ENCODE data around the gene NKAIN1.

The NKAIN1 gene

DNA sequence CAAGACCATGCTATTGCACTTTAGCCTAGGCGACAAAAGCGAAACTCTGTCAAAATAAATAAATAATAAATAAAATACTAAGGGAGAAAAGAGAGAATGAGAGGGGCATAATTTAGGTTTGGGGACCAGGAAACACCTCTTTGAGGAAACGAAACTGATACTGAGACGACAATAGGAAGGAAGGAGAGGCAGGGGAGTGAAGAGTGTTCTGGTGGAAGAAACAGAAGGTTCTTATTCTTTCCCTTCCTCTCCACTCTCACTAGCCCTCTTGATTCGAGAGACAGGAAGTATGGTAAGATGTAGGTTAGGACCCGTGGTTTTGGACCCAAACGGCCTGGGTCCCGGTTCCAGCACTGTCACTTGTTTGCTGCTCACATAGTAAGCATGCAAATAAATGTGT, 1.6 kb upstream of the NKAIN1 start:
- Histone ChIP-seq H3K4me3 (IDR thresholded peaks at IDR 0.05; ENCODE audit: insufficient read depth, low read depth, low read length) (no peak overlapping the region), H4K20me1 (ENCODE audit: insufficient read depth) (no peaks in the 10 kb centered on the region), H3K4me2 (no peak overlapping the region), H2AFZ (ENCODE audit: low read depth) (no peak overlapping the region), H3K79me2 (ENCODE audit: insufficient read depth, low read depth) (no peaks in the 10 kb centered on the region), H3K27me3 (ENCODE audit: insufficient read depth, low read depth) (no peaks in the 10 kb centered on the region), H3K27ac (no peak overlapping the region), H3K36me3 (ENCODE audit: insufficient read depth) (no peaks in the 10 kb centered on the region), H3K9ac (no peak overlapping the region), H3K4me1 (ENCODE audit: low read depth, poor library complexity, severe bottlenecking) (no peaks in the 10 kb centered on the region)
- TF ChIP-seq, protein P1, sequence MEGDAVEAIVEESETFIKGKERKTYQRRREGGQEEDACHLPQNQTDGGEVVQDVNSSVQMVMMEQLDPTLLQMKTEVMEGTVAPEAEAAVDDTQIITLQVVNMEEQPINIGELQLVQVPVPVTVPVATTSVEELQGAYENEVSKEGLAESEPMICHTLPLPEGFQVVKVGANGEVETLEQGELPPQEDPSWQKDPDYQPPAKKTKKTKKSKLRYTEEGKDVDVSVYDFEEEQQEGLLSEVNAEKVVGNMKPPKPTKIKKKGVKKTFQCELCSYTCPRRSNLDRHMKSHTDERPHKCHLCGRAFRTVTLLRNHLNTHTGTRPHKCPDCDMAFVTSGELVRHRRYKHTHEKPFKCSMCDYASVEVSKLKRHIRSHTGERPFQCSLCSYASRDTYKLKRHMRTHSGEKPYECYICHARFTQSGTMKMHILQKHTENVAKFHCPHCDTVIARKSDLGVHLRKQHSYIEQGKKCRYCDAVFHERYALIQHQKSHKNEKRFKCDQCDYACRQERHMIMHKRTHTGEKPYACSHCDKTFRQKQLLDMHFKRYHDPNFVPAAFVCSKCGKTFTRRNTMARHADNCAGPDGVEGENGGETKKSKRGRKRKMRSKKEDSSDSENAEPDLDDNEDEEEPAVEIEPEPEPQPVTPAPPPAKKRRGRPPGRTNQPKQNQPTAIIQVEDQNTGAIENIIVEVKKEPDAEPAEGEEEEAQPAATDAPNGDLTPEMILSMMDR (conservative IDR thresholded peaks at IDR 0.05; ENCODE audit: low read depth, low read length), result no peak

DNA sequence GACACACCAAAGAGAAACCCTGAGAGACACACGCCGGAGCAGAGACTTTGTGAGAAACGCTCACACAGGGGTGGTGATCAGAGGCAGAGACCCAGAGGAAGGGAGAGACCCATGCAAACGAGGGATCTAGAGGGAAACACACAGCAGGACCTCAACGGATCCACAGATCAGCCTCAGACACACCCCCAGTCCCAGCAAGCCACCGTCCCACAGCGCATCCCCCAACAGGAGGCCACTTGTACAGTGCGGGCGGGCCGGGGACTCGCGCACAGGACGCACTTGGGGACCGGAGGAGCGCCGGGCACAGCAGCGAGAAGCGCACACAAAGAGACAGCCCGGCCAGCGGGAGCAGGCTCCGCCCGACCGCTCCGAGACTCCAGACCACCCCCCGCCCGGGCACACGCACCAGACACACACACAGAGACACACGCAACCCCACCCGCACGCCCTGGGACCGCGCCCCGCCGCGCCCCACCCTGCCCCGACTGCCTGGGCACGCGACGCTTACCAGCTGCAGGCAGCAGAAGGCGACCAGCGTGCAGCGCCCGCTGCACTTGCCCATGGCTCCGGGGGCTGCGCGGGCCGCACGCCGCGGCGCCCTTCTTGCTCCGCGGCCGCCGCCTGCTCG, 587 bp downstream of the NKAIN1 start:
- H3K36me3 ChIP-seq (ENCODE audit: insufficient read depth), result no peaks in the 10 kb centered on the region
- no peaks in the 10 kb centered on the region for H3K27me3 ChIP-seq (ENCODE audit: insufficient read depth, low read depth)
- H4K20me1 ChIP-seq (ENCODE audit: insufficient read depth), result no peaks in the 10 kb centered on the region
- no peak overlapping the region for H3K4me2 ChIP-seq
- no peak overlapping the region for H3K4me3 ChIP-seq (IDR thresholded peaks at IDR 0.05; ENCODE audit: insufficient read depth, low read depth, low read length)
- TF ChIP-seq, protein P1 (conservative IDR thresholded peaks at IDR 0.05; ENCODE audit: low read depth, low read length), result no peak
- no peaks in the 10 kb centered on the region for H3K4me1 ChIP-seq (ENCODE audit: low read depth, poor library complexity, severe bottlenecking)
- no peak overlapping the region for H3K27ac ChIP-seq
- H3K9ac ChIP-seq, result no peak overlapping the region
- H3K79me2 ChIP-seq (ENCODE audit: insufficient read depth, low read depth), result no peaks in the 10 kb centered on the region
- H2AFZ ChIP-seq (ENCODE audit: low read depth), result no peak overlapping the region

DNA sequence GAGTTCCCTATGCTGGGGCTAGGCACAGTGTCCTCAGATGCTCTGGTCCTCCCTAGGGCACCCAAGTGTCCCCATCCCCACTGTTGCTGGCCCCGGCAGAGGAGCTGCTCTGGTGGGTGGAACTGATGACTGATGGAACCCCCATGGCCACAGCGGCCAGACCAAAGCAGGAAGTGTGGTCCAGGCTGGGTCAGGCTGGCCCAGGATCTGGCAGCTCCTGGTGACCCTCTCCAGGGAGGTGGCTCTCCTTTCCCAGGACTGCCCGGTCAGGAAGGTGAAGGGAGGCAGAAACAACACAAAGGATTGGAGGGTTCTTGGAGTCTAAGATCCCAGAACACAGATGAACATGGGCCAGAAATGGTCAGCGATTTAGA, 1.1 kb downstream of the NKAIN1 start:
- TF ChIP-seq, protein P1 (conservative IDR thresholded peaks at IDR 0.05; ENCODE audit: low read depth, low read length), result no peak
- Histone ChIP-seq H3K27ac (no peak overlapping the region), H4K20me1 (ENCODE audit: insufficient read depth) (no peaks in the 10 kb centered on the region), H3K27me3 (ENCODE audit: insufficient read depth, low read depth) (no peaks in the 10 kb centered on the region), H3K79me2 (ENCODE audit: insufficient read depth, low read depth) (no peaks in the 10 kb centered on the region), H3K36me3 (ENCODE audit: insufficient read depth) (no peaks in the 10 kb centered on the region), H3K4me3 (IDR thresholded peaks at IDR 0.05; ENCODE audit: insufficient read depth, low read depth, low read length) (no peak overlapping the region), H2AFZ (ENCODE audit: low read depth) (no peak overlapping the region), H3K9ac (no peak overlapping the region), H3K4me2 (no peak overlapping the region), H3K4me1 (ENCODE audit: low read depth, poor library complexity, severe bottlenecking) (no peaks in the 10 kb centered on the region)

DNA sequence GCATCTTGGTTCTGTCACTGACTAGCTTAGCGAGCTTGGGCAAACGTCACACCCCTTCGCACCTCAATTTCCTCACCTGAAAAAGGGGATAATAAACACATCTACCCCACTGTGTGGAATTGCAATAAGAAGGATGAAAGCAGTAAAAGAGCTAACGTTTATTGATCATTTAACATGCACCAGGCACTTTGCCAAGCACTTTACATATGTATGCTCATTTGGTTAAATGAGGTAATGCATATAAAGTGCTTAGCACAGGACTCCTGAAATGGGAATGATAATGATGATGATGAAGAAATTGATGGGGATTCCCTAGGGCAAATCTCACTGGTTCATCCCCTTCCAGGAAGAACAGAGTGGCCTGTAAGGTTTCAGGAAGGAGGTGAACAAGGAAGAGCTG, 4.8 kb downstream of the NKAIN1 start:
- H3K27me3 ChIP-seq (ENCODE audit: insufficient read depth, low read depth), result no peaks in the 10 kb centered on the region
- H3K9ac ChIP-seq, result no peak overlapping the region
- H3K4me2 ChIP-seq, result no peak overlapping the region
- H3K4me3 ChIP-seq (IDR thresholded peaks at IDR 0.05; ENCODE audit: insufficient read depth, low read depth, low read length), result no peak overlapping the region
- H4K20me1 ChIP-seq (ENCODE audit: insufficient read depth), result no peaks in the 10 kb centered on the region
- H3K27ac ChIP-seq, result no peak overlapping the region
- no peaks in the 10 kb centered on the region for H3K36me3 ChIP-seq (ENCODE audit: insufficient read depth)
- TF ChIP-seq, protein P1 (conservative IDR thresholded peaks at IDR 0.05; ENCODE audit: low read depth, low read length), result no peak
- no peaks in the 10 kb centered on the region for H3K4me1 ChIP-seq (ENCODE audit: low read depth, poor library complexity, severe bottlenecking)
- no peak overlapping the region for H2AFZ ChIP-seq (ENCODE audit: low read depth)
- no peaks in the 10 kb centered on the region for H3K79me2 ChIP-seq (ENCODE audit: insufficient read depth, low read depth)
